Astrocyte (in vitro differentiated cells and primary cell): ENCODE results near the gene CDKL2.

ENCODE experiments used
- EZH2 ChIP-seq: IDR thresholded peaks from 2 replicates; pipeline ENCODE4 v1.6.1; 2012; ENCODE audit warnings: mild to moderate bottlenecking, low read length, inconsistent platforms; ENCODE audit not compliant: insufficient read depth
- TF ChIP-seq, protein P1 (sequence below): IDR thresholded peaks from 2 replicates; pipeline ENCODE4 v1.5.1; 2011; ENCODE audit warnings: low read depth, mild to moderate bottlenecking, inconsistent platforms, low read length, moderate library complexity; ENCODE audit not compliant: insufficient read depth

DNA sequence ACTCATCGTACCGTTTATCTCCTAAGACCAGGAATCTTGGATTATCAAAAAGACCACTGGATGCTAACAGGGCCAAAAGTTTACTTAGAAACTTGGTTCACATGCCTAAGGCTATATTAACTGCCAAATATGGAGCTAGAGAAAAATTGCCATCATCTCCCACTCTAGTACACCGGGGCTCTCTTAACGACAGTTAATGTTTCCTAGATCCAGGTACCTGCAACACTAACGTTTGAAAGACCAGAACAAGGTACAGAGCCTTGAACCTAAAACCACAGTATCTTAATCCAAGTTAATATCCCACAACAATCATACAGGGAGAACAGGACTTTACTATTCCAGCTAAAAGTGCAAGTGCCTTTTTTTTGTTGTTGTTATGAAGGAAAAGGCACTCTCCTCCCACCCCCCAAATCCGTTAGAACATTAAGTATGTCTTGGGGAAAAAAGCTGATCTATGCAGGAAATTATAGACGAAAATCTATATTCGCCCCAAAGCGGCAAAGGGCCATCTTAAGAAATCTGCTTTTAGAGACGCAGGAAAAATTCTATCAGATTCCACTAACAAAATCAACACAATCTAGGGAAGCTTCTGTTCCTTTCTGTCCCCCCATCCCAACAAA is 41.6 kb upstream of the CDKL2 start:
- TF ChIP-seq, protein P1, sequence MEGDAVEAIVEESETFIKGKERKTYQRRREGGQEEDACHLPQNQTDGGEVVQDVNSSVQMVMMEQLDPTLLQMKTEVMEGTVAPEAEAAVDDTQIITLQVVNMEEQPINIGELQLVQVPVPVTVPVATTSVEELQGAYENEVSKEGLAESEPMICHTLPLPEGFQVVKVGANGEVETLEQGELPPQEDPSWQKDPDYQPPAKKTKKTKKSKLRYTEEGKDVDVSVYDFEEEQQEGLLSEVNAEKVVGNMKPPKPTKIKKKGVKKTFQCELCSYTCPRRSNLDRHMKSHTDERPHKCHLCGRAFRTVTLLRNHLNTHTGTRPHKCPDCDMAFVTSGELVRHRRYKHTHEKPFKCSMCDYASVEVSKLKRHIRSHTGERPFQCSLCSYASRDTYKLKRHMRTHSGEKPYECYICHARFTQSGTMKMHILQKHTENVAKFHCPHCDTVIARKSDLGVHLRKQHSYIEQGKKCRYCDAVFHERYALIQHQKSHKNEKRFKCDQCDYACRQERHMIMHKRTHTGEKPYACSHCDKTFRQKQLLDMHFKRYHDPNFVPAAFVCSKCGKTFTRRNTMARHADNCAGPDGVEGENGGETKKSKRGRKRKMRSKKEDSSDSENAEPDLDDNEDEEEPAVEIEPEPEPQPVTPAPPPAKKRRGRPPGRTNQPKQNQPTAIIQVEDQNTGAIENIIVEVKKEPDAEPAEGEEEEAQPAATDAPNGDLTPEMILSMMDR = no peak
- TF ChIP-seq EZH2 = no peak
